GM12865 (cell line): Measurements from ENCODE around the gene ABCA4.

Experiments used
- DNase-seq: peaks from one replicate; pipeline ENCODE4 v3.0.0; 2010; ENCODE audit warnings: low read depth
- H3K4me3 ChIP-seq: 2 replicates; pipeline ENCODE4 v1.5.1; 2011; ENCODE audit warnings: mild to moderate bottlenecking, low read depth, low read length, control low read depth
- CTCF ChIP-seq: IDR thresholded peaks from 2 replicates; pipeline ENCODE4 v1.5.1; 2011; ENCODE audit warnings: low read length, control low read depth, low read depth, inconsistent platforms; ENCODE audit not compliant: insufficient read depth; ENCODE audit errors: missing control alignments

ABCA4 gene

GRCh38 chr1:94014087-94014486 lies 106.9 kb downstream of the ABCA4 start:
- H3K4me3 ChIP-seq, result no peak overlapping the region
- no peak for TF ChIP-seq CTCF
- DNase-seq, result no peak

GRCh38 chr1:94013367-94013878 lies 107.5 kb downstream of the ABCA4 start:
- no peak overlapping the region for H3K4me3 ChIP-seq
- no peak for DNase-seq

DNA sequence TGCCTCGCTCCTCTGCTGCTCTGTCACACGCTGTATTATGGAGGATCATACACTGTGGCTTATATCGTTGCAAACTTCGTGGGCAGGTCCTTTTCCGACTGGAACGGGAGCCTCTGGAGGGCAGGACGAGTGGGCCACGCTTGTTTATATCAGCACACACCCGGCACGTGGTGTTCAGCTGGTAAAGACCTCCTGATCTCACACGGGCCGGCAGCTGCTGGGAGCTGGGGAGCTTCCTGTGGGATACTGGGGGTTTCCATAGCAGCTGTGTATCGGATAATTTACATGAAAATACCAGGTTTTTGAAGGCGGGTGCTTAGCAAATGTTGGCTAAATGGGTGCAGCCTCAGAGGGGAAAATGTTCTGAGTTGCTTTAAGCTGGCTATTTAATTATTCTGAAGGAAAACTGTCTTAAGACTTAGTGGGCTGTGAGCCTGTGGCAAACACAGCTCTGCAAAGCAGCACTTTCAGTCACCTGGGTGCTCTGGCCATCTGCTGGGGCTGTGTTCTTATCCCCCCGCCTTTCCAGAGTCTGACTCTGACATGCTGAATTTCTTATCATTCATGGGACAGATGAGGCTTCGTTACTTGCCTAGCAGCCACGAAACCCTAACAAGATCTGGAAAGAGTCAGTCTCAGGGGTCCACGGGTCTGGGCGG lies 108.1 kb downstream of the ABCA4 start:
- no peak for DNase-seq
- no peak overlapping the region for H3K4me3 ChIP-seq
- no peak for TF ChIP-seq CTCF

More at GRCh38 chr1:94013367-94013878, 107.5 kb downstream of the ABCA4 start:
- no peak for TF ChIP-seq CTCF

GRCh38 chr1:94011709-94012595 lies 109.0 kb downstream of the ABCA4 start:
- no peak for DNase-seq
- TF ChIP-seq CTCF, result no peak
- H3K4me3 ChIP-seq, result no peak overlapping the region

DNA sequence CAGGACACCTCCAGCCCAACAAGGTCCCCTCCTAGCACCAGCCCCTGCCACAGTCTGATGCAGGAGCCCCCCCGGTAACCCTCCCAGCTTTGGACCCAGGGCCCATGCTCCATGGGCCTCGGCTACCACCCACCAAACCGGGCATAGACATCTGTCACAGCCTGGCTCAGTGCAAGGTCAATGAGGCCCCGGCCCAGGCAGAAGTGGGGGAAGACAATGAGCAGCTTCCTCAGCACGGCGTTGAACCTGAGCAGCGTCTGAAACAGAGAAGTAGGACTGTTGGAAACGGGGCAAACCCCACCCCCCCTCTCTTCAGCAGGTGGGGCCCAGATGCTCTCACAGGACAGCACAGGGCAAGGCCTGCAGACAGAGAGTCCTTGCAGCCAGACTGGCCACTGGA lies 109.8 kb downstream of the ABCA4 start:
- DNase-seq, result no peak
- H3K4me3 ChIP-seq, result no peak overlapping the region
- no peak for TF ChIP-seq CTCF

DNA sequence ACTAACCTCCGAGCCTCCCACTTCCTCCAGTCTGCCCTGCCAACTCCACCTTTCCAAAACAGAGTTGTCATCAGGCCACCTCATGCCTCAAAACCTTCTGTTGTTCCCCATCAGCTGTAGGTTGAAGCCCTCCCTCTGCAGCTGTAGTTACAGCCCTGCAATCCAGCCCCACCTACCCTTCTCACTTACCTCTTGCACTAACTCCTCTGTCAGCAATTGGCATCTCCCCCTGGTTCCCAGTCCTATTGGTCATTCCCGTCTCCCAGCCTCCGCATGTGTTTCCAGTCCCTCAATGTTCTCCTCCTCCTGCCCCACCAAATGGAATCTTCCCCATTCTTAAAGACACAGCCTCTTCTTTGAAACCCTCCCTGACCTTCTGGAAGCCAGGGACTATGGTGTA lies 111.6 kb downstream of the ABCA4 start:
- DNase-seq, result no peak
- no peak overlapping the region for H3K4me3 ChIP-seq
- TF ChIP-seq CTCF, result no peak
